K562 (cell line): Measurements from ENCODE around the gene MUCL3. TPM values are rescaled to one million over a fixed set of nuclear protein-coding genes. Genes with fewer than 3 reads are reported as not detected.

Source experiments
- CBFA2T2 ChIP-seq: fragments of 450-650 bp; conservative IDR thresholded peaks from 2 replicates; pipeline ENCODE4 v1.6.1; 2017; ENCODE audit warnings: mild to moderate bottlenecking
- CHD1 ChIP-seq: fragments of 200-600 bp; sonication (generic); IDR thresholded peaks from one replicate; pipeline ENCODE4 v1.6.1; 2012; ENCODE audit warnings: mild to moderate bottlenecking, moderate library complexity, low read length, inconsistent platforms
- E2F5 ChIP-seq: sonication (generic); formaldehyde crosslinking; IDR thresholded peaks from 2 replicates; pipeline ENCODE4 v1.8.0; 2022; ENCODE audit warnings: mild to moderate bottlenecking, missing genetic modification reagents
- FIP1L1 ChIP-seq: fragments of 200-400 bp; formaldehyde crosslinking; IDR thresholded peaks from 2 replicates; pipeline ENCODE4 v1.6.1; 2018; ENCODE audit warnings: mild to moderate bottlenecking, low read depth, low read length; ENCODE audit not compliant: poor library complexity, severe bottlenecking
- GABPA ChIP-seq: fragments of 200-800 bp; sonication (Bioruptor generic); conservative IDR thresholded peaks from 2 replicates; pipeline ENCODE4 v1.6.1; 2016; ENCODE audit warnings: low read depth, missing genetic modification characterization, missing compliant biosample characterization
- NCOA1 ChIP-seq: fragments of 450-650 bp; IDR thresholded peaks from 2 replicates; pipeline ENCODE4 v1.6.1; 2016; ENCODE audit warnings: low read depth
- NR2C1 ChIP-seq, 2 experiments: fragments of 450-650 bp; IDR thresholded peaks; 2 replicates each; pipeline ENCODE4 v1.6.1; 2017; ENCODE audit warnings: mild to moderate bottlenecking in 2 of 2, antibody characterized with exemption in 1 of 2, inconsistent platforms in 1 of 2, missing compliant biosample characterization in 1 of 2, missing genetic modification characterization in 1 of 2
- NR2C2 ChIP-seq, 2 experiments: fragments of 200-800 bp in 1 of 2; sonication (Bioruptor generic) in 1 of 2; sonication (generic) in 1 of 2; formaldehyde crosslinking in 1 of 2; IDR thresholded peaks; 2 replicates each; pipeline versions ENCODE4 v1.6.1 to v1.8.0; 2016 to 2022; ENCODE audit warnings: mild to moderate bottlenecking in 1 of 2, missing compliant biosample characterization in 1 of 2, missing genetic modification characterization in 1 of 2, missing genetic modification reagents in 1 of 2
- RHOXF2B ChIP-seq: fragments of 250-450 bp; sonication (Bioruptor Pico); conservative IDR thresholded peaks from 2 replicates; pipeline ENCODE4 v1.5.1; 2021
- SMAD4 ChIP-seq: fragments of 250-450 bp; sonication (Bioruptor Pico); conservative IDR thresholded peaks from 2 replicates; pipeline ENCODE4 v1.8.0; 2021; ENCODE audit warnings: inconsistent platforms, mild to moderate bottlenecking, moderate library complexity
- SMARCA4 ChIP-seq: fragments of 450-650 bp; IDR thresholded peaks from 2 replicates; pipeline ENCODE4 v1.6.1; 2016
- SNRNP70 ChIP-seq: fragments of 200-400 bp; formaldehyde crosslinking; optimal IDR thresholded peaks from 2 replicates; pipeline ENCODE3; 2017; ENCODE audit warnings: low read depth, low read length
- SP2 ChIP-seq: IDR thresholded peaks from 2 replicates; pipeline ENCODE4 v1.6.1; 2011; ENCODE audit warnings: mild to moderate bottlenecking, low read depth, low read length, moderate library complexity; ENCODE audit not compliant: poor library complexity, severe bottlenecking; ENCODE audit errors: extremely low read depth
- SPI1 ChIP-seq: IDR thresholded peaks from 2 replicates; pipeline ENCODE4 v1.6.1; 2011; ENCODE audit warnings: low read depth, low read length, control low read depth, borderline replicate concordance
- THRAP3 ChIP-seq: fragments of 450-650 bp; IDR thresholded peaks from 2 replicates; pipeline ENCODE4 v1.6.1; 2016; ENCODE audit warnings: mild to moderate bottlenecking, inconsistent platforms, borderline replicate concordance
- YY1 ChIP-seq, 3 experiments: IDR thresholded peaks; 2 replicates each; pipeline ENCODE4 v1.6.1; 2011; ENCODE audit warnings: low read length in 2 of 3, mild to moderate bottlenecking in 2 of 3, moderate library complexity in 2 of 3, borderline replicate concordance in 1 of 3, control low read depth in 1 of 3, low read depth in 1 of 3; ENCODE audit not compliant: insufficient read depth in 3 of 3, insufficient replicate concordance in 2 of 3, control insufficient read depth in 1 of 3, insufficient read length in 1 of 3; ENCODE audit errors: extremely low read depth in 1 of 3
- ZBTB7A ChIP-seq: IDR thresholded peaks from 2 replicates; pipeline ENCODE4 v1.6.1; 2011; ENCODE audit warnings: low read depth, mild to moderate bottlenecking, low read length, moderate library complexity, borderline replicate concordance; ENCODE audit not compliant: control insufficient read depth
- ZNF146 ChIP-seq: IDR thresholded peaks from one replicate; pipeline ENCODE4 v1.6.1; 2018; ENCODE audit warnings: missing compliant biosample characterization; ENCODE audit not compliant: unreplicated experiment
- ZSCAN29 ChIP-seq: fragments of 450-650 bp; IDR thresholded peaks from 2 replicates; pipeline ENCODE4 v1.6.1; 2017
- polyA plus RNA-seq, 8 experiments: library from polyadenylated mRNA; depleted of rRNA in 4 of 8; stranded (reverse) in 5 of 8; unstranded in 3 of 8; fragments of >200 nt; fragmentation: Nextera tagmentation in 2 of 8; fragmentation: Illumina TruSeq in 1 of 8; extraction: Ambion mirVana in 2 of 8; extraction: Trizol in 1 of 8; gene quantifications; 2 replicates each; pipeline versions ENCODE4 v1.2.1 to v1.2.3, GENCODE V29; 2011 to 2014; ENCODE audit warnings: inconsistent platforms in 1 of 8, missing spikeins in 1 of 8
- total RNA-seq, 7 experiments: library from RNA; depleted of rRNA in 6 of 7; stranded (reverse); fragments of >200 nt in 6 of 7; fragmentation: Illumina TruSeq in 2 of 7; extraction: Trizol in 2 of 7; gene quantifications; 2 replicates each; pipeline versions ENCODE4 v1.2.1 to v1.2.3, GENCODE V29; 2011 to 2021; ENCODE audit warnings: low replicate concordance in 1 of 7
- TF ChIP-seq, protein P1 (sequence below), 3 experiments: IDR thresholded peaks in 2 of 3; conservative IDR thresholded peaks in 1 of 3; 2 replicates each; pipeline ENCODE4 v1.5.1; 2011 to 2012; ENCODE audit warnings: low read length in 3 of 3, mild to moderate bottlenecking in 3 of 3, control low read depth in 2 of 3, improper control_type of control experiment in 1 of 3, inconsistent platforms in 1 of 3, low read depth in 1 of 3, mixed read lengths in 1 of 3, moderate library complexity in 1 of 3; ENCODE audit not compliant: insufficient read depth in 2 of 3

Gene MUCL3
- total and polyA plus RNA-seq, 9 of the 15 experiments (the other 6 are each of a cell fraction or from before 2014, with no cell fraction given) = 0.07 TPM; not detected in 8

- TF ChIP-seq, protein P1, sequence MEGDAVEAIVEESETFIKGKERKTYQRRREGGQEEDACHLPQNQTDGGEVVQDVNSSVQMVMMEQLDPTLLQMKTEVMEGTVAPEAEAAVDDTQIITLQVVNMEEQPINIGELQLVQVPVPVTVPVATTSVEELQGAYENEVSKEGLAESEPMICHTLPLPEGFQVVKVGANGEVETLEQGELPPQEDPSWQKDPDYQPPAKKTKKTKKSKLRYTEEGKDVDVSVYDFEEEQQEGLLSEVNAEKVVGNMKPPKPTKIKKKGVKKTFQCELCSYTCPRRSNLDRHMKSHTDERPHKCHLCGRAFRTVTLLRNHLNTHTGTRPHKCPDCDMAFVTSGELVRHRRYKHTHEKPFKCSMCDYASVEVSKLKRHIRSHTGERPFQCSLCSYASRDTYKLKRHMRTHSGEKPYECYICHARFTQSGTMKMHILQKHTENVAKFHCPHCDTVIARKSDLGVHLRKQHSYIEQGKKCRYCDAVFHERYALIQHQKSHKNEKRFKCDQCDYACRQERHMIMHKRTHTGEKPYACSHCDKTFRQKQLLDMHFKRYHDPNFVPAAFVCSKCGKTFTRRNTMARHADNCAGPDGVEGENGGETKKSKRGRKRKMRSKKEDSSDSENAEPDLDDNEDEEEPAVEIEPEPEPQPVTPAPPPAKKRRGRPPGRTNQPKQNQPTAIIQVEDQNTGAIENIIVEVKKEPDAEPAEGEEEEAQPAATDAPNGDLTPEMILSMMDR (IDR thresholded peaks at IDR 0.05 in 2 of 3, conservative IDR thresholded peaks at IDR 0.05 in 1 of 3; ENCODE audit: insufficient read depth in 2 of 3, low read depth in 1 of 3, low read length in 3 of 3) = 0 out of 6 replicates have a peak, but pooled peaks of 1 of the 3 experiments have one; percentile 5
- 0 out of 2 replicates have a peak, but pooled peaks have one; percentile 14 for TF ChIP-seq THRAP3
- peak; percentile 81 for TF ChIP-seq NR2C1 (IDR thresholded peaks at IDR 0.05)
- TF ChIP-seq NR2C1 (tag; IDR thresholded peaks at IDR 0.05) = peak; percentile 73
- peak; percentile 0 for TF ChIP-seq CHD1
- 0 out of 2 replicates have a peak, but pooled peaks have one; percentile 2 for TF ChIP-seq SPI1
- TF ChIP-seq RHOXF2B = 0 out of 2 replicates have a peak, but pooled peaks have one; percentile 47
- TF ChIP-seq YY1 (IDR thresholded peaks at IDR 0.05; ENCODE audit: borderline replicate concordance in 1 of 3, control insufficient read depth in 1 of 3, extremely low read depth in 1 of 3, insufficient read depth in 3 of 3, insufficient read length in 1 of 3, insufficient replicate concordance in 2 of 3, low read depth in 1 of 3, low read length in 2 of 3) = peak in 2 of 3 experiments; percentile 19 to 61
- TF ChIP-seq ZBTB7A = peak; percentile 58; the same call in 1 of the 2 replicates
- no peak for TF ChIP-seq ZNF146 (CRISPR knock-in tag)
- peak; percentile 55 for TF ChIP-seq SNRNP70
- TF ChIP-seq SMAD4 (CRISPR knock-in tag) = no peak
- TF ChIP-seq FIP1L1 = no peak
- TF ChIP-seq SMARCA4 = peak; percentile 37; the same call in 1 of the 2 replicates
- TF ChIP-seq NR2C2 (CRISPR knock-in tag; IDR thresholded peaks at IDR 0.05) = 0 out of 2 replicates have a peak, but pooled peaks have one; percentile 25
- peak; percentile 80 for TF ChIP-seq NR2C2 (tag; IDR thresholded peaks at IDR 0.05)
- TF ChIP-seq GABPA (tag) = peak; percentile 16; the same call in 1 of the 2 replicates
- TF ChIP-seq NCOA1 = 0 out of 2 replicates have a peak, but pooled peaks have one; percentile 10
- 0 out of 2 replicates have a peak, but pooled peaks have one; percentile 34 for TF ChIP-seq ZSCAN29
- TF ChIP-seq E2F5 (CRISPR knock-in tag) = no peak
- TF ChIP-seq CBFA2T2 = peak; percentile 49; the same call in 1 of the 2 replicates
- TF ChIP-seq SP2 = no peak
These were observed 25.8 kb upstream of the MUCL3 start (continued) for GRCh38 chr6:30914854-30915590.
